IMR-90 (cell line): Measurements from ENCODE around the gene CAMK2D. TPM values are rescaled to one million over a fixed set of nuclear protein-coding genes. Genes with fewer than 3 reads are reported as not detected.

Experiments
- ATAC-seq: fragments of 200-7000 bp; cut with Tn5 transposase; 2 replicates; pipeline ENCODE4 v1.9.1; 2020; ENCODE audit warnings: low read depth, mild to moderate bottlenecking, moderate library complexity
- BruUV-seq: library from RNA; stranded (reverse); fragments of 400-500 nt; replicated peaks from 2 replicates; lab custom pipeline; 2021; lab: Mats Ljungman, UMichigan
- CTCF ChIA-PET: fragments of 300-600 bp; formaldehyde crosslinking; extraction: SDS; loops from one replicate; lab custom pipeline; 2021; ENCODE audit warnings: antibody characterized with exemption; lab: Yijun Ruan, JAX
- POLR2A ChIA-PET: fragments of 300-600 bp; sonication (Branson Sonifier 250); formaldehyde crosslinking; loops from one replicate; lab custom pipeline; 2022; ENCODE audit warnings: antibody characterized with exemption; ENCODE audit not compliant: unreplicated experiment; lab: Charles Lee
- DNase-seq: peaks from one replicate; pipeline ENCODE4 v3.0.0; 2013
- H2AFZ ChIP-seq: replicated peaks from 2 replicates; pipeline ENCODE3; 2013; ENCODE audit warnings: low read length, mild to moderate bottlenecking; ENCODE audit not compliant: poor library complexity
- H2AK5ac ChIP-seq: 2 replicates; pipeline ENCODE4 v1.6.1; 2013; ENCODE audit warnings: low read depth, low read length, inconsistent platforms
- H2AK9ac ChIP-seq: replicated peaks from 2 replicates; pipeline ENCODE3; 2013; ENCODE audit warnings: mild to moderate bottlenecking, low read depth, low read length, moderate library complexity; ENCODE audit not compliant: poor library complexity
- H2BK120ac ChIP-seq: 2 replicates; pipeline ENCODE4 v1.6.1; 2013; ENCODE audit warnings: low read depth, low read length, inconsistent platforms
- H2BK15ac ChIP-seq: 3 replicates; pipeline ENCODE4 v1.6.1; 2013; ENCODE audit warnings: low read depth, low read length, inconsistent platforms
- H2BK20ac ChIP-seq: 2 replicates; pipeline ENCODE4 v1.6.1; 2013; ENCODE audit warnings: low read depth, mild to moderate bottlenecking, inconsistent platforms, low read length, moderate library complexity
- H2BK5ac ChIP-seq: 2 replicates; pipeline ENCODE4 v1.6.1; 2013; ENCODE audit warnings: mild to moderate bottlenecking, low read depth, low read length, inconsistent platforms; ENCODE audit not compliant: poor library complexity, severe bottlenecking
- H3K14ac ChIP-seq: replicated peaks from 2 replicates; pipeline ENCODE4 v1.6.1; 2013; ENCODE audit warnings: low read depth, low read length, inconsistent platforms
- H3K18ac ChIP-seq: 2 replicates; pipeline ENCODE4 v1.6.1; 2013; ENCODE audit warnings: low read depth, low read length, control low read depth
- H3K23ac ChIP-seq: 2 replicates; pipeline ENCODE4 v1.6.1; 2013; ENCODE audit warnings: low read depth, low read length, inconsistent platforms
- H3K27ac ChIP-seq: 2 replicates; pipeline ENCODE4 v1.5.1; 2013; ENCODE audit warnings: mild to moderate bottlenecking, control low read depth, low read length; ENCODE audit not compliant: insufficient read depth
- H3K27me3 ChIP-seq: 2 replicates; pipeline ENCODE4 v1.6.1; 2013; ENCODE audit warnings: low read length; ENCODE audit not compliant: control insufficient read depth, insufficient read depth
- H3K36me3 ChIP-seq: 2 replicates; pipeline ENCODE4 v1.6.1; 2013; ENCODE audit warnings: low read length, mixed read lengths; ENCODE audit not compliant: control insufficient read depth, insufficient read depth
- H3K4ac ChIP-seq: 2 replicates; pipeline ENCODE4 v1.6.1; 2013; ENCODE audit warnings: low read depth, low read length, inconsistent platforms
- H3K4me1 ChIP-seq: 2 replicates; pipeline ENCODE4 v1.6.1; 2013; ENCODE audit warnings: low read length, mixed read lengths; ENCODE audit not compliant: control insufficient read depth, insufficient read depth
- H3K4me2 ChIP-seq: 2 replicates; pipeline ENCODE4 v1.6.1; 2013; ENCODE audit warnings: low read depth, mild to moderate bottlenecking, control low read depth, low read length, moderate library complexity
- H3K4me3 ChIP-seq: 2 replicates; pipeline ENCODE4 v1.5.1; 2013; ENCODE audit warnings: low read depth, mild to moderate bottlenecking, control low read depth, low read length, moderate library complexity; ENCODE audit not compliant: insufficient read depth
- H3K56ac ChIP-seq: 2 replicates; pipeline ENCODE4 v1.6.1; 2013; ENCODE audit warnings: low read length, inconsistent platforms; ENCODE audit not compliant: insufficient read depth; ENCODE audit errors: extremely low read depth
- H3K79me1 ChIP-seq, 2 experiments: 2 replicates each; pipeline ENCODE4 v1.6.1; 2013; ENCODE audit warnings: low read length in 2 of 2, inconsistent platforms in 1 of 2, low read depth in 1 of 2
- H3K9ac ChIP-seq: 2 replicates; pipeline ENCODE4 v1.6.1; 2013; ENCODE audit warnings: low read depth, low read length, control low read depth
- H3K9me1 ChIP-seq: 2 replicates; pipeline ENCODE4 v1.6.1; 2013; ENCODE audit warnings: low read length, inconsistent platforms; ENCODE audit not compliant: insufficient read depth
- H3K9me3 ChIP-seq: 2 replicates; pipeline ENCODE4 v1.6.1; 2013; ENCODE audit warnings: low read length; ENCODE audit not compliant: control insufficient read depth, insufficient read depth
- H4K20me1 ChIP-seq: 2 replicates; pipeline ENCODE4 v1.6.1; 2013; ENCODE audit warnings: low read length, inconsistent platforms; ENCODE audit not compliant: insufficient read depth
- H4K5ac ChIP-seq: 2 replicates; pipeline ENCODE4 v1.6.1; 2013; ENCODE audit warnings: mild to moderate bottlenecking, low read depth, low read length, control low read depth
- H4K8ac ChIP-seq, 2 experiments: 2 replicates each; pipeline ENCODE4 v1.6.1; 2013; ENCODE audit warnings: low read depth in 2 of 2, low read length in 2 of 2, control low read depth in 1 of 2, inconsistent platforms in 1 of 2
- H4K91ac ChIP-seq: 2 replicates; pipeline ENCODE4 v1.6.1; 2013; ENCODE audit warnings: low read depth, low read length, inconsistent platforms; ENCODE audit not compliant: insufficient read depth
- CEBPB ChIP-seq: IDR thresholded peaks from 2 replicates; pipeline ENCODE4 v1.6.1; 2012; ENCODE audit warnings: low read depth, low read length, improper control_type of control experiment
- ELK1 ChIP-seq: fragments of 150-350 bp; IDR thresholded peaks from 2 replicates; pipeline ENCODE4 v1.6.1; 2016; ENCODE audit warnings: low read depth, mild to moderate bottlenecking, low read length, moderate library complexity, borderline replicate concordance
- MAZ ChIP-seq: IDR thresholded peaks from 2 replicates; pipeline ENCODE4 v1.6.1; 2012; ENCODE audit warnings: low read depth, mild to moderate bottlenecking, low read length, improper control_type of control experiment, moderate library complexity, borderline replicate concordance
- RAD21 ChIP-seq: IDR thresholded peaks from 2 replicates; pipeline ENCODE4 v1.6.1; 2012; ENCODE audit warnings: low read length, improper control_type of control experiment
- RFX5 ChIP-seq: IDR thresholded peaks from 2 replicates; pipeline ENCODE4 v1.8.0; 2012; ENCODE audit warnings: low read depth, mild to moderate bottlenecking, low read length, moderate library complexity
- WGBS, 2 experiments: methylation state at CpG; one replicate each; pipeline versions ENCODE4 v1.1.5 to v1.1.7; 2013; ENCODE audit warnings: missing lambda C conversion rate in 2 of 2; ENCODE audit not compliant: insufficient read length in 1 of 2; ENCODE audit errors: extremely low coverage in 2 of 2; 5-methylcytosine and 5-hydroxymethylcytosine counted together
- dilution Hi-C: fragments of 300-500 bp; cut with HindIII; formaldehyde crosslinking; loops from one replicate; pipeline ENCODE4 v1.14.3; 2018; ENCODE audit warnings: low sequenced_read_pairs; ENCODE audit not compliant: unreplicated experiment
- in situ Hi-C: fragments of 300-500 bp; cut with MboI; formaldehyde crosslinking; loops from 3 replicates; pipeline ENCODE4 v1.14.3; 2019; ENCODE audit warnings: low sequenced_read_pairs, inconsistent platforms, mixed read lengths
- intact Hi-C: fragments of 100-400 bp; cut with micrococcal nuclease; formaldehyde crosslinking; loops from 2 replicates; pipeline ENCODE4 v1.10.0; 2022
- polyA plus RNA-seq, 3 experiments: library from polyadenylated mRNA; depleted of rRNA; stranded (reverse); fragments of >200 nt; gene quantifications; 2 replicates each; pipeline ENCODE4 v1.2.3, GENCODE V29; 2012; ENCODE audit warnings: low replicate concordance in 1 of 3
- total RNA-seq: library from RNA; depleted of rRNA; stranded (reverse); fragments of >200 nt; gene quantifications from 2 replicates; pipeline ENCODE4 v1.2.3, GENCODE V29; 2012

CAMK2D gene
- total and polyA plus RNA-seq, 2 of the 4 experiments (the other 2 are of a cell fraction) = 44.6 to 156 TPM

GRCh38 chr4:113636438-113636818 is 125.1 kb downstream of the CAMK2D start:
- Histone ChIP-seq H3K4ac (peak overlapping the region; percentile 41; the same call in 1 of the 2 replicates), H2AK9ac (no peak overlapping the region), H3K36me3 (no peaks in the 10 kb centered on the region), H2BK5ac (no peak overlapping the region), H4K5ac (no peak overlapping the region), H3K9ac (no peak overlapping the region), H3K4me1 (peaks cover 15% of the 10 kb centered on the region), H3K4me2 (no peak overlapping the region), H2AFZ (no peak overlapping the region), H2BK15ac (no peak overlapping the region), H3K27ac (no peak overlapping the region; the same call in 1 of the 2 replicates), H2AK5ac (peak overlapping the region; percentile 44; the same call in 1 of the 2 replicates), H3K79me1 (peaks cover 28 to 60% of the 10 kb centered on the region in 2 experiments), H2BK20ac (peak overlapping the region; percentile 48; the same call in 1 of the 2 replicates), H4K20me1 (peaks cover 32% of the 10 kb centered on the region; the same call in 1 of the 2 replicates), H3K9me1 (peaks cover 11% of the 10 kb centered on the region), H2BK120ac (peak overlapping the region; percentile 24), H3K18ac (no peak overlapping the region), H3K14ac (peak overlapping the region; percentile 38; the same call in 1 of the 2 replicates), H4K8ac (no peak overlapping the region), H3K27me3 (no peaks in the 10 kb centered on the region), H3K56ac (no peak overlapping the region), H3K23ac (no peak overlapping the region), H4K91ac (no peak overlapping the region), H3K4me3 (no peak overlapping the region), H3K9me3 (no peaks in the 10 kb centered on the region)
- no CpG with 5 or more reads among the region's 3 CpGs for WGBS, 2 experiments
- dilution Hi-C loops (no loop called here), in situ Hi-C loops (no loop called here), intact Hi-C loops (no loop called here)
- BruUV-seq = no TSS peak
- POLR2A ChIA-PET = no interaction called here
- DNase-seq (no peak), ATAC-seq (no peak)
- CTCF ChIA-PET = no interaction called here
- TF ChIP-seq ELK1 (no peak), MAZ (no peak), RAD21 (no peak), RFX5 (no peak), CEBPB (no peak)
